CD14-positive monocyte (primary cell): Measurements from ENCODE around the gene DPY19L3. TPM values are rescaled to one million over a fixed set of nuclear protein-coding genes. Genes with fewer than 3 reads are reported as not detected.

Experiments used
- DNase-seq, 3 donors: peaks; one replicate each; pipeline ENCODE4 v3.0.0-alpha.2; 2011 to 2022
- H2AFZ ChIP-seq: 2 replicates; pipeline ENCODE4 v1.6.0; 2012; ENCODE audit warnings: mild to moderate bottlenecking, low read depth, low read length, inconsistent platforms; ENCODE audit not compliant: insufficient read depth, poor library complexity, severe bottlenecking
- H3K27ac ChIP-seq, 2 donors: 1 replicate in 1 of 2; 2 replicates in 1 of 2; pipeline ENCODE4 v1.5.1; 2012 to 2013; ENCODE audit warnings: low read length in 2 of 2, control low read depth in 1 of 2, inconsistent platforms in 1 of 2, low read depth in 1 of 2, mild to moderate bottlenecking in 1 of 2
- H3K27me3 ChIP-seq, 2 donors: one replicate each; pipeline versions ENCODE4 v1.6.0 to v1.6.1; 2011 to 2013; ENCODE audit warnings: low read length in 2 of 2; ENCODE audit not compliant: control insufficient read depth in 2 of 2, insufficient read depth in 2 of 2
- H3K36me3 ChIP-seq, 2 donors: replicated peaks in 1 of 2; 1 replicate in 1 of 2; 2 replicates in 1 of 2; pipeline versions ENCODE4 v1.5.1 to v1.6.1; 2012 to 2013; ENCODE audit warnings: low read length in 2 of 2, control low read depth in 1 of 2, inconsistent platforms in 1 of 2, mild to moderate bottlenecking in 1 of 2; ENCODE audit not compliant: insufficient read depth in 2 of 2, control insufficient read depth in 1 of 2
- H3K4me1 ChIP-seq, 2 donors: 1 replicate in 1 of 2; 2 replicates in 1 of 2; pipeline versions ENCODE4 v1.5.1 to v1.6.1; 2012 to 2013; ENCODE audit warnings: low read length in 2 of 2, control low read depth in 1 of 2, inconsistent platforms in 1 of 2, mild to moderate bottlenecking in 1 of 2, moderate library complexity in 1 of 2; ENCODE audit not compliant: insufficient read depth in 2 of 2, control insufficient read depth in 1 of 2
- H3K4me2 ChIP-seq: replicated peaks from 2 replicates; pipeline ENCODE3; 2012; ENCODE audit warnings: low read length, moderate library complexity, mild to moderate bottlenecking; ENCODE audit not compliant: poor library complexity, severe bottlenecking; ENCODE audit errors: extremely low read depth
- H3K4me3 ChIP-seq, 3 experiments: fragments of 200-600 bp in 1 of 3; sonication (generic) in 1 of 3; replicated peaks in 1 of 3; 1 replicate in 2 of 3; 2 replicates in 1 of 3; pipeline ENCODE4 v1.5.1; 2011 to 2013; ENCODE audit warnings: low read length in 3 of 3, mild to moderate bottlenecking in 3 of 3, control low read depth in 2 of 3, low read depth in 2 of 3, inconsistent platforms in 1 of 3, moderate library complexity in 1 of 3
- H3K79me2 ChIP-seq: 2 replicates; pipeline ENCODE4 v1.6.0; 2012; ENCODE audit warnings: mild to moderate bottlenecking, control low read depth, inconsistent platforms, low read length, moderate library complexity; ENCODE audit not compliant: insufficient read depth
- H3K9ac ChIP-seq: 2 replicates; pipeline ENCODE4 v1.6.0; 2017; ENCODE audit warnings: low read length, mild to moderate bottlenecking; ENCODE audit not compliant: insufficient read depth, poor library complexity, severe bottlenecking
- H3K9me3 ChIP-seq, 2 donors: replicated peaks in 1 of 2; 1 replicate in 1 of 2; 2 replicates in 1 of 2; pipeline versions ENCODE4 v1.5.1 to v1.6.1; 2012 to 2013; ENCODE audit warnings: low read length in 2 of 2, control low read depth in 1 of 2; ENCODE audit not compliant: control insufficient read depth in 1 of 2, insufficient read depth in 1 of 2
- H4K20me1 ChIP-seq: 2 replicates; pipeline ENCODE4 v1.6.0; 2012; ENCODE audit warnings: mild to moderate bottlenecking, low read length, control low read depth, moderate library complexity; ENCODE audit not compliant: insufficient read depth
- H3K27ac Mint-ChIP-seq, 7 donors: one replicate each; pipeline ENCODE4 v1.8.0; 2020; ENCODE audit warnings: mild to moderate bottlenecking in 7 of 7, mixed read lengths in 7 of 7, moderate library complexity in 6 of 7, inconsistent platforms in 2 of 7
- H3K27me3 Mint-ChIP-seq, 3 donors: one replicate each; pipeline ENCODE4 v1.8.0; 2021 to 2022; ENCODE audit warnings: low read depth in 3 of 3, mild to moderate bottlenecking in 3 of 3, mixed read lengths in 3 of 3, moderate library complexity in 3 of 3, inconsistent platforms in 1 of 3
- H3K36me3 Mint-ChIP-seq, 2 donors: one replicate each; pipeline ENCODE4 v1.8.0; 2020; ENCODE audit warnings: mixed read lengths in 2 of 2, inconsistent platforms in 1 of 2, mild to moderate bottlenecking in 1 of 2
- H3K4me1 Mint-ChIP-seq: one replicate; pipeline ENCODE4 v1.8.0; 2020; ENCODE audit warnings: mild to moderate bottlenecking, mixed read lengths
- H3K4me3 Mint-ChIP-seq, 2 donors: one replicate each; pipeline ENCODE4 v1.8.0; 2020; ENCODE audit warnings: mild to moderate bottlenecking in 2 of 2, mixed read lengths in 2 of 2, moderate library complexity in 1 of 2
- H3K9me3 Mint-ChIP-seq, 7 donors: one replicate each; pipeline ENCODE4 v1.8.0; 2020 to 2022; ENCODE audit warnings: mixed read lengths in 7 of 7, mild to moderate bottlenecking in 6 of 7, moderate library complexity in 6 of 7, inconsistent platforms in 2 of 7
- WGBS: methylation state at CpG from one replicate; pipeline ENCODE4 v1.1.5; 2013; ENCODE audit warnings: missing lambda C conversion rate; ENCODE audit not compliant: insufficient coverage; 5-methylcytosine and 5-hydroxymethylcytosine counted together
- intact Hi-C, 2 donors: fragments of 100-400 bp; cut with micrococcal nuclease; formaldehyde crosslinking; loops; one replicate each; pipeline versions ENCODE4 v1.15.0 to v1.15.1; 2023
- polyA plus RNA-seq, 3 donors: library from polyadenylated mRNA; depleted of rRNA in 1 of 3; unstranded in 2 of 3; stranded (reverse) in 1 of 3; fragments of 300-500 nt in 2 of 3; fragments of >200 nt in 1 of 3; fragmentation: Illumina TruSeq in 2 of 3; gene quantifications; 1 replicate in 2 of 3; 2 replicates in 1 of 3; pipeline ENCODE4 v1.2.3, GENCODE V29; 2012 to 2021
- TF ChIP-seq, protein P1 (sequence below): fragments of 200-600 bp; IDR thresholded peaks from one replicate; pipeline ENCODE4 v1.8.0; 2022; ENCODE audit warnings: antibody characterized with exemption, mild to moderate bottlenecking

DPY19L3 gene
- polyA plus RNA-seq, 3 donors: 6.5 to 13.8 (median 7.7) TPM

DNA sequence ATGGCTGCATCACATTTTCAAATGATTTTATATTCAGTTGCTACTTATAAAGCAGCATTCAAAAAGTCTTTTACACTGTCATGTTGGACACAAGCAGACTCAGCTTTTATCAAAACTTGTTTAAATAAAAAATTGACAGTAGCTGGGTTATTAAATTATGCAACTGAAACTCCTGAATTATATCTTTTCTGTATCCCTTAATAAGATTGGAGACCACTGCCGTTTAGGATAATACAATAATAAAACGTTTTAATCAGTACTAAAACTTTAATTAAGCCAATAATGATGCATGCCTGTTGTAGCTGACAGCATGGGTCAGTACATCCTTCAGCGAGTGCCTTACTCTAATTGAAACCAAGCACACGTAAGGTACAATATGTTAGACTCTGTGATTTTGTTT lies 78.0 kb downstream of the DPY19L3 start:
- Histone ChIP-seq H3K36me3 (peaks cover 26 to 78% of the 10 kb centered on the region in 2 donors), H3K27ac (no peak overlapping the region), H3K27me3 (no peaks in the 10 kb centered on the region), H3K4me2 (no peak overlapping the region), H3K9me3 (peaks cover 0 to 7% of the 10 kb centered on the region in 2 donors), H3K4me1 (no peaks in the 10 kb centered on the region), H2AFZ (no peak overlapping the region), H3K4me3 (no peak overlapping the region), H4K20me1 (no peaks in the 10 kb centered on the region), H3K79me2 (no peaks in the 10 kb centered on the region), H3K9ac (no peak overlapping the region)
- no peak for DNase-seq
- Mint-ChIP-seq H3K9me3 (peaks cover 0 to 10% (median 5%) of the 10 kb centered on the region in 7 donors), H3K4me3 (no peak overlapping the region), H3K4me1 (no peaks in the 10 kb centered on the region), H3K36me3 (peaks cover 63 to 81% of the 10 kb centered on the region in 2 donors), H3K27ac (no peak overlapping the region), H3K27me3 (no peaks in the 10 kb centered on the region)
- intact Hi-C loops: no loop called here
- TF ChIP-seq, protein P1, sequence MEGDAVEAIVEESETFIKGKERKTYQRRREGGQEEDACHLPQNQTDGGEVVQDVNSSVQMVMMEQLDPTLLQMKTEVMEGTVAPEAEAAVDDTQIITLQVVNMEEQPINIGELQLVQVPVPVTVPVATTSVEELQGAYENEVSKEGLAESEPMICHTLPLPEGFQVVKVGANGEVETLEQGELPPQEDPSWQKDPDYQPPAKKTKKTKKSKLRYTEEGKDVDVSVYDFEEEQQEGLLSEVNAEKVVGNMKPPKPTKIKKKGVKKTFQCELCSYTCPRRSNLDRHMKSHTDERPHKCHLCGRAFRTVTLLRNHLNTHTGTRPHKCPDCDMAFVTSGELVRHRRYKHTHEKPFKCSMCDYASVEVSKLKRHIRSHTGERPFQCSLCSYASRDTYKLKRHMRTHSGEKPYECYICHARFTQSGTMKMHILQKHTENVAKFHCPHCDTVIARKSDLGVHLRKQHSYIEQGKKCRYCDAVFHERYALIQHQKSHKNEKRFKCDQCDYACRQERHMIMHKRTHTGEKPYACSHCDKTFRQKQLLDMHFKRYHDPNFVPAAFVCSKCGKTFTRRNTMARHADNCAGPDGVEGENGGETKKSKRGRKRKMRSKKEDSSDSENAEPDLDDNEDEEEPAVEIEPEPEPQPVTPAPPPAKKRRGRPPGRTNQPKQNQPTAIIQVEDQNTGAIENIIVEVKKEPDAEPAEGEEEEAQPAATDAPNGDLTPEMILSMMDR: no peak
- WGBS: no CpG with 5 or more reads among the region's 4 CpGs

- DNase-seq: no peak
- intact Hi-C loops: no loop called here
- Histone ChIP-seq H3K9me3 (peaks cover 0 to 7% of the 10 kb centered on the region in 2 donors), H3K27me3 (no peaks in the 10 kb centered on the region), H3K27ac (no peak overlapping the region), H3K4me2 (no peak overlapping the region), H4K20me1 (no peaks in the 10 kb centered on the region), H2AFZ (no peak overlapping the region), H3K9ac (no peak overlapping the region), H3K4me1 (no peaks in the 10 kb centered on the region), H3K79me2 (no peaks in the 10 kb centered on the region), H3K36me3 (peaks cover 2 to 19% of the 10 kb centered on the region in 2 donors), H3K4me3 (no peak overlapping the region)
- no peaks in the 10 kb centered on the region for H3K4me1 Mint-ChIP-seq
- H3K9me3 Mint-ChIP-seq: peaks cover 0 to 14% (median 11%) of the 10 kb centered on the region in 7 donors
- no peak overlapping the region for H3K27ac Mint-ChIP-seq
- peaks cover 17 to 34% of the 10 kb centered on the region in 2 donors for H3K36me3 Mint-ChIP-seq
- peaks cover 0 to 2% (median 0%) of the 10 kb centered on the region in 3 donors for H3K27me3 Mint-ChIP-seq
- 100% methylated on average over 1 of the region's 2 CpGs for WGBS
- no peak overlapping the region for H3K4me3 Mint-ChIP-seq
- TF ChIP-seq, protein P1: no peak
Observed at GRCh38 chr19:32489971-32490370, 84.4 kb downstream of the DPY19L3 start.
